Esophagus squamous epithelium (tissue), 5 donors: ENCODE data around the gene FUT7. TPM values are rescaled to one million over a fixed set of nuclear protein-coding genes. Genes with fewer than 3 reads are reported as not detected.

Source experiments
- DNase-seq: peaks from one replicate; lab custom pipeline; 2025; lab: John Stamatoyannopoulos, UW
- H3K27ac ChIP-seq, 4 donors: fragments of 200-600 bp; sonication (generic); one replicate each; pipeline ENCODE4 v1.5.1; 2016 to 2019; ENCODE audit warnings: mild to moderate bottlenecking in 1 of 4
- H3K27me3 ChIP-seq, 4 donors: fragments of 200-600 bp; sonication (generic); 1 replicate in 3 of 4; 2 replicates in 1 of 4; pipeline versions ENCODE4 v1.5.1 to v1.6.0; 2017 to 2021; ENCODE audit warnings: antibody characterized with exemption in 1 of 4
- H3K36me3 ChIP-seq, 3 donors: fragments of 200-600 bp; sonication (generic); one replicate each; pipeline ENCODE4 v1.5.1; 2016 to 2019
- H3K4me1 ChIP-seq, 3 donors: fragments of 200-600 bp; sonication (generic); one replicate each; pipeline ENCODE4 v1.5.1; 2017 to 2019
- H3K4me3 ChIP-seq, 4 donors: fragments of 200-600 bp; sonication (generic); 1 replicate in 3 of 4; 2 replicates in 1 of 4; pipeline ENCODE4 v1.5.1; 2016 to 2019; ENCODE audit warnings: mild to moderate bottlenecking in 2 of 4, moderate library complexity in 1 of 4
- H3K9me3 ChIP-seq, 3 donors: fragments of 200-600 bp; sonication (generic); one replicate each; pipeline ENCODE4 v1.5.1; 2016 to 2019
- CTCF ChIP-seq, 6 experiments: fragments of 450-650 bp in 4 of 6; fragments of 200-600 bp in 2 of 6; sonication (generic) in 2 of 6; IDR thresholded peaks; one replicate each; pipeline ENCODE4 v1.5.1; 2016 to 2019; ENCODE audit warnings: antibody characterized with exemption in 6 of 6, mild to moderate bottlenecking in 4 of 6, moderate library complexity in 4 of 6
- POLR2A ChIP-seq, 4 donors: fragments of 450-650 bp; IDR thresholded peaks; one replicate each; pipeline ENCODE4 v1.6.1; 2017; ENCODE audit warnings: antibody characterized with exemption in 4 of 4, mild to moderate bottlenecking in 4 of 4, moderate library complexity in 3 of 4
- WGBS, 2 donors: methylation state at CpG; one replicate each; pipeline ENCODE4 v1.1.5; 2018; 5-methylcytosine and 5-hydroxymethylcytosine counted together
- intact Hi-C: fragments of 100-400 bp; cut with DNase I; formaldehyde crosslinking; loops from one replicate; pipeline ENCODE4 v1.15.0; 2022
- total RNA-seq, 4 donors: library from RNA; depleted of rRNA; stranded (reverse); fragments of >200 nt; gene quantifications; one replicate each; pipeline ENCODE4 v1.1.0, GENCODE V29; 2016
- donor health status: DM: yes; HTN: yes; CAD: no.

FUT7 gene
- total RNA-seq, 4 donors from 2014 or later = 0.13 to 0.38 (median 0.21) TPM; not detected in 1

GRCh38 chr9:137044037-137044436 is 12.1 kb upstream of the FUT7 start:
- peak overlapping the region; percentile 11 to 86 (median 71) for H3K27ac ChIP-seq
- peak overlapping the region in 3 of 4 donors; percentile 48 to 76 (median 60) for H3K4me3 ChIP-seq
- WGBS, 2 donors = 46% methylated on average over 4 of the region's 12 CpGs; no CpG with 5 or more reads in 1 of the 2 donors
- peaks cover 0 to 18% (median 5%) of the 10 kb centered on the region in 3 donors for H3K36me3 ChIP-seq
- peaks cover 0 to 58% (median 15%) of the 10 kb centered on the region in 4 donors for H3K27me3 ChIP-seq
- no peak for DNase-seq
- intact Hi-C loops = no loop called here
- peaks cover 24 to 58% (median 33%) of the 10 kb centered on the region in 3 donors for H3K4me1 ChIP-seq
- no peak for TF ChIP-seq CTCF (IDR thresholded peaks at IDR 0.05)
- TF ChIP-seq POLR2A (IDR thresholded peaks at IDR 0.05) = no peak
- H3K9me3 ChIP-seq = no peaks in the 10 kb centered on the region

- intact Hi-C loops = no loop called here
- DNase-seq = no peak
- Histone ChIP-seq H3K27ac (peak overlapping the region in 3 of 4 donors; percentile 67 to 86 (median 75)), H3K4me3 (peak overlapping the region in 3 of 4 donors; percentile 48 to 76 (median 60)), H3K27me3 (peaks cover 0 to 48% (median 7%) of the 10 kb centered on the region in 4 donors), H3K4me1 (peaks cover 21 to 48% (median 27%) of the 10 kb centered on the region in 3 donors), H3K9me3 (no peaks in the 10 kb centered on the region), H3K36me3 (peaks cover 0 to 23% (median 5%) of the 10 kb centered on the region in 3 donors)
- WGBS, 2 donors = 93% methylated on average over 5 of the region's 36 CpGs; no CpG with 5 or more reads in 1 of the 2 donors
- TF ChIP-seq CTCF (IDR thresholded peaks at IDR 0.05) = no peak
- peak in 1 of 4 donors; percentile 19 for TF ChIP-seq POLR2A (IDR thresholded peaks at IDR 0.05)
Measured at GRCh38 chr9:137042751-137043727, 11.2 kb upstream of the FUT7 start.

- Histone ChIP-seq H3K27ac (peak overlapping the region in 2 of 4 donors; percentile 55 to 75), H3K36me3 (peaks cover 0 to 23% (median 5%) of the 10 kb centered on the region in 3 donors), H3K4me1 (peaks cover 17 to 38% (median 23%) of the 10 kb centered on the region in 3 donors), H3K9me3 (no peaks in the 10 kb centered on the region), H3K4me3 (peak overlapping the region in 2 of 4 donors; percentile 10 to 28), H3K27me3 (peaks cover 0 to 31% (median 0%) of the 10 kb centered on the region in 4 donors)
- 22 to 71% methylated on average over 1 to 3 of the region's 16 CpGs for WGBS, 2 donors
- TF ChIP-seq POLR2A (IDR thresholded peaks at IDR 0.05) = no peak
- TF ChIP-seq CTCF (IDR thresholded peaks at IDR 0.05) = no peak
- no peak for DNase-seq
- intact Hi-C loops = no loop called here
Measured at GRCh38 chr9:137041124-137041523, 9.2 kb upstream of the FUT7 start.

GRCh38 chr9:137040568-137040967 is 8.7 kb upstream of the FUT7 start:
- intact Hi-C loops = no loop called here
- Histone ChIP-seq H3K4me1 (peaks cover 16 to 35% (median 20%) of the 10 kb centered on the region in 3 donors), H3K27me3 (peaks cover 0 to 30% (median 0%) of the 10 kb centered on the region in 4 donors), H3K27ac (peak overlapping the region in 1 of 4 donors; percentile 30), H3K36me3 (peaks cover 0 to 23% (median 5%) of the 10 kb centered on the region in 3 donors), H3K9me3 (no peaks in the 10 kb centered on the region), H3K4me3 (peak overlapping the region in 2 of 4 donors; percentile 10 to 28)
- DNase-seq = no peak
- TF ChIP-seq CTCF (IDR thresholded peaks at IDR 0.05) (no peak), POLR2A (IDR thresholded peaks at IDR 0.05) (no peak)
- WGBS, 2 donors = no CpG with 5 or more reads among the region's 23 CpGs
